HK-2 (cell line): ENCODE results near the gene SLC25A21.

Experiments
- DNase-seq: peaks from one replicate; pipeline ENCODE4 v3.0.0-alpha.2; 2018; ENCODE audit not compliant: unreplicated experiment

Gene SLC25A21

DNA sequence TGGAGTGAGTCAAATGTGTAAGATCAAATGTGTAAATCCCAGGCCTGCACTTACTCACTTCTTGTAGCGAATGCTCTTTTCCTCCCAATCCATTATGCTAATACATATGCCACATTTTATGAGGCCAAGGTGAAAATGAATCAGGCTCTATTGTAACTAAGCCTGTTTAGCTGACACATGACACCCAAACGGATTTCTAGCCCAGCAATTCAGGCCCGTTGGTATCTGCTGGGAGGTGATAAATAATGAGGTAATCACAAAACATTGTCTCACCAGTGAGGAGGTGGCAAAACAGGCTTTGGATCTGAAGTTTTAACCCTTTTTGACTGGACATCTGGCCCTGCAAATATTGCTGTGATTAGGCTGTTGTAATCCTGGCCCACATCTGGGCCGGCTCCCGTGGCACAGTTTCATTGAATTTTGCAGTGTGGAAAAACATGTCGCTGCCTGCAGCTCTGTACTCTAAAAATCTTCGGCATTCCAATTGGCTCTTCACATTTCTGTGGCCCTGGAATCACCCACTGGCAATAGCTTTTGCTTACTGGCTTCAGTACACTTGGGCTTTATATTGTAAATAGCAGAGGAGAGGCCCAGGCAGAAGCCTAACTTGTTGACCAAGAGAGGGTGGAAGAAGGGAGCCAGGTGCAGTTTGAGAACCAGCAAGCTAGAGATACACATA is 404.7 kb downstream of the SLC25A21 start:
- no peak for DNase-seq

DNA sequence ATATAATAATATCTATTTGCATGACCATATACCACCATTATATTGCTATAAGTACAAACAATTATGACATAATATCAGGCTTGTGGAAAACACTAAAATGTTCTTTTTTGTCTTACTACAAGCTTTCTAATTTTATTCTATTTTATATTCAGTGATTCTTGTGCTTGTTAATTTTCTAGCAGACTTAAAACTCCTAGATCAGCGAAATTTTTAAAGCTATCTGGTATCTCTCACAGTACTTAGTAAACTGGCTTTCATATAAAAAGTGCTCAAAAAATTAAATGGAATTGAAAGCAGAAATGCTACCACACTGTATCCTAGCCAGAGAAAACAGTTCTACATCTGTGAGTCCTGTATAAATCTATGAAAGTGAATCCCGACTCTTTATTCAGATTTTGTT is 405.4 kb downstream of the SLC25A21 start:
- DNase-seq = no peak

DNA sequence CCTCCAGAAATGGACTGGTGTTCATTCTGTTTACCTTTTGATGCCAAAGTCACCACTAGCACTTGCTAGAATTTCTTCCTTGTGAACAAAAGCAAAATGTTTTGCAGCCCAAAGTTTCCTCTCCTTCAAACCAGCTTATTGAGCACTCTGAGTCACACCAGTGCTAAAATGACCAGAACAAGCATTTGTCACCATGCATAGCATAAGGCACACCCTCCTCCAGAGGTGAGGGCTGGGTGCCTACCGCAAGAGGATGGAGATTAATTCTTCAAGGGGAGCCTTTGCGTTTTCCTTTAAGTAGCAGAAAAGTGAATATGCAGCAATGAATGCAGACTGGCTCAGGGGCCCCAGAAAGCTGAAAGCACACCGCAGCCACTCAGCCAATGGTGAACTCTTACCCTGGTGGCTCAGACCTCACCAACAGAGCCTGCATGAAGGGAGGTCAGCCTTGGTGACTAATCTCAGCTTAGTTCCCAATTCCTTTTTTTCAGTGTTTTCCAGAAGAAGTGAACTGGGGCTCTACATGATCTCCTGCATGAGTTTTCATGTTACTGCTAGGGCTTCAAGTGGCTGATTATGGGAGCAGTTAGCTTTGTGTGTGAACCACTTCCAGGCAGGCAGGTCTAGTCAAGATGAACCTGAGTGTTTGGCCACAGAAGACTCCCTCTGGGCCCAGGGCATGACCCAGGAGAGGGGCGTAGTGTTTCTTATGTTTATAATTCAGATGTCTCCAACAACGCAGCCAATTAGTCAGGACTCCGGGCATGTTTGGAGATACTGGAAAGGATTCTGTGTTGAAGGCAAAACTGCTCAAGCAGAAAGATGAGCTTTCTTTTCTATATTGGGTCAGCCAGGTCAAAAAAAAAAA is 414.4 kb downstream of the SLC25A21 start:
- no peak for DNase-seq

DNA sequence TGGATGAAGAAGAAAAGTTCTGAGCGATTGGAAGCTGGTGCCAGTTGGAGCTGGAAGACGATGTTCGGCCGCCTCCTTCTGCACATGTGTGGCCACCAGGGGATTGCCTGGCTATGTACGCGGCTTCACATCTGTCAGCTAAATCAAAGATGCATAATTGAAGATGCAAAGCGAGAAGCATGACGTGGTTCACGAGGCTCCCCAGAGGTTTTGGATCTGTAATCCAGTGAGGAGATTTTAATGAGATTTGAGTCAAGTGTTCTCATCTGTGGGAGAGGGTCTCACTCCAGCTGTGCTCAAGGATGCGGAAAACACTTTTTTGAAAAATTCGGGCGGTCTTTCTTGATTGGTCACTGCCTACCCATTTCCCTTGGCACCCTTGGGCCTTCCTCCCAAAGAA is 416.2 kb downstream of the SLC25A21 start:
- DNase-seq = no peak

DNA sequence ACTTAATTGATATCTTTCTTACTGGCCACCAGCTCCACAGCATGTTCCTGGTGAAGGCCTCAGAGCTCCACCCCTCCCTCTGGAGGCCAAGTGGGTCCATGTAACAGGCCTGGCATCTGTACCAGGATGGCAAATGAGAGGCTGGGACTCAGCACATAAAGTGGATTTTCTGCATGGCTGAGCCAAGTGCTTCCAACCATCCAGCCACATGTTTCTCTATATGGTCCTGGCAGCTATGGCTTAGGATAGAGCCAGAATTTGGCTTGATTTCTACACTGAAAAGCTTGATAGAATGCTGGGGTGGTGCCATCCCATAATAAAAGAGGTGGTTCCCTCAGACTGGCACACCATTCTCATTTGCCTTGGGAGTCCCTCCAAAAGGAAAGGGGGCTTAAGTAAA is 416.6 kb downstream of the SLC25A21 start:
- DNase-seq = no peak

DNA sequence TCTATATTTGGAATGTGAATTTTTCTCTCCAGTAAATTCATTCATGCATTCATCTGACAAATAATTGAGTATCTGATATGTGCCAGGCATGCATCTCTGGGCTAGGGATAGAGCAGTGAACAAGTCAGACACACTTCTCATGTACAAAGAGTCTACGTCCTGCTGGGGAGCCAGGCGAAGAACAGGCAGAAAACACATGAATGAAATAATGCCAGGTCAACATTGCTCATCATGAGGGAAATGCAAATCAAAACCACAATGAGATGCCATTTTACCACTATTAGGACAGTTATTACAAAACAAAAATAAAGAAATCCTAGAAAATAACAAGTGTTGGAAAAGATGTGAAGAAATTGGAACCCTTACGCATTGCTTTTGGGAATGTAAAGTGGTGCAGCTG is 420.5 kb downstream of the SLC25A21 start:
- DNase-seq = no peak

DNA sequence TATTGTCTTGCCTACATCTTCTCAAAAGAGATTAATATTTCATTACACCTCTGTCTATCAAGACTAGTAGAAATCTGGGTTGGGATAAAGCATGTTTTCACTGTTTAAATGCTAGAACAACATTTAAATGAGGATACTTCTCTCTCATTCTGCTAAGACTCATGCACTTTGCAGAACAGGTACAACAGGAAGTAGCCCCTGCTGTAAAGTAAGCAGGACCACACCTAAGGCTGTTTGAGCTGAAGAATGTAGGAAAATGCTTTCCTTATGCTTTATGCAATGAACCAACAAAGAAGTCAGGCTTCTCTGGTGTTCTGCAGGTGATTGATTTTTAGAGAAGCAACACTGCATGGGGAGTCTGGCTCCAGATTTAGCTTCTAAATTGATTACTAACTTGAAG is 421.3 kb downstream of the SLC25A21 start:
- DNase-seq = no peak

DNA sequence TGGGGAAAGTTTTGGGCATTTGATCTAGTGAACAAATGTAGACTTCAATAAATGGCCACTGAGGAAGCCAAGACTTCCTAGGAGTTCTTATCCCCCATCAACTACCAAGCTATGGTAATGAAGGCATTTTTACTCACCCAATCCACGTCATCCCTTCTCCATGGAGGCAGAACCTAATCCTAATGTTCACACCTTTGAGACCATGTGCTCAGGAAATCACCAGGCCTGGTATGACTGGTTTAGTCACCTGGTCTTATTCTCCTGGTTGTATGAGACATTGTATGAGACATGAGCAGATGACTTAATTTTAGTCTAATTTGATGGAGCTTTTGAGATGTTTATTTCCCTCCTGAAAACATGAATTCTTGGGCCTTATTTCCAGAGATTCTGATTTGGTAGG is 422.2 kb downstream of the SLC25A21 start:
- DNase-seq = no peak

DNA sequence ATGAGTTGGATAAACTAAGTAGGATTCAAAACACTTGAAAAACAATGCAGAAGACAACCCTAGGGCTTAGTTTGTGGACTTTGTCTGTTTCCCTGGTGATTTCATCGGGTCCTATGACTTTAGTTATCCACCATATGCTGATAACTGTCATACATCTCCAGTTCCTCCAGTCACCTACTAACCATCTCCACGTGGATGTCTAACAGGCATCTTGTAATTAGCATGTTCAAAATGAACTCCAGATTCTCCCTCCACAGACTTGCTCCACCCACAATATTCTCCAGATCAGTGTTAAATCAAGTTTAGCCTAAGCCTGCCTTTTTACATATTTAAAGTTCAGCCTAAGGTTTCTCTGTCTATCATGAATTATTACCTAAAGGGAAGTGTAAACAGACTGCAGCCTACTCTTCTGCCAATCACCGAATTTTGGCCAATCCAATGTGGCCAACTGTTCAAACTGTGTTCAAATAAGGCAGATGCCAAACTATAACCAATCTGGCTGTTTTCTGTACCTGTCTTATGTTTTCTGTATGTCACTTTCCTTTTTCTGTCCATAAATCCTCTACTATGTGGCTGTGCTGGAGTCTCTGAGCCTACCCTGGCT is 423.7 kb downstream of the SLC25A21 start:
- no peak for DNase-seq

DNA sequence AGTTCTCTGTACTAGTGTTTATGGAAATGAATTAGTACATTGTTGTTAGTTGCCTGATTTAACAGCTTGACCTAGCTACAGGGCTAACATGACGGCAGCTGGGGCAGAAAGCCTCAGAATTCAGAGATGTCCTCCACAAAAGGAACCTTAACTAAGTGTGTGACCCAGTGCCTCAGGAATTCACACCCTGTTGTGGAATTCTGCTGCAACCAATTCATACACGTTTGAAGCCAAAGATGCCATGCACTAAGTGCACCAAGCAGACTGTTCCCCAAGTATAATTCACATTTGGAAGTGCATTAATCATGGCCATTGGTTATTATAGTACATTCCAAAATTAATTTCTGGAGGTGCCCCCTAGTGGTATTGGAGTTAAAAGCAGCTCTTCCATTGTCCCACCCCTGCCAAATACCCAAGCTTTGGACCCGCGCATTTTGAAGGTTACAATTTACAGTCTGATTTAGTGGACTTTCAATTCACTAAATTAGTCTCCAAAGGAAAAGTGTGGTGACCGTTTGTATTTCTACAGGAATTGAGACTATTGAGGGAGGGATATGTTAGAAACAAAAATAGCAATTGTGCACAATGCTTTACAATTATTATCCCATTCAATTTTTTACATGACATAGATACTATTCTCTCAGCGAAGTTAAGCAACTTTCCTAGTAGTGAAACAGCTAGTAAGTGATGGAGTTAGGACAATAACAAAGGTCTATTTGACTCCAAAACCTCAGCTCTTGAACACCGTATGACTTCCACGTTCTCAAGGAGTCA is 424.8 kb downstream of the SLC25A21 start:
- no peak for DNase-seq

DNA sequence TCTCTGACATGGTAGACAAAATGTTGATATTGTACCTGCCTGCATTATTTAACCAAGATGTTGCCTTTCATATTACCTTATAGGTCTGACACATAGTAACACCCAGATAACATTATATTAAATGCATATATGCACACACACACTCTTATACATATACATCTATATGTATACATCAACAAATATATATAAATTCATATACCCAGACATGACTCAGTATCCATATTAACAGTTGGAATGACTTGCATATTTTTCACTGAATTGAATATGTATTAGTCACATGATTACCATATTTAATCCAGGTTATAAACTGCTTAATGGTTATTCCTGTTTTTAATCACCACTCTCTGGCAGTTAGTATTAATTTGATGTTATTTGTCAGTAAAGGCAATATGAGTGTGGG is 425.5 kb downstream of the SLC25A21 start:
- no peak for DNase-seq

DNA sequence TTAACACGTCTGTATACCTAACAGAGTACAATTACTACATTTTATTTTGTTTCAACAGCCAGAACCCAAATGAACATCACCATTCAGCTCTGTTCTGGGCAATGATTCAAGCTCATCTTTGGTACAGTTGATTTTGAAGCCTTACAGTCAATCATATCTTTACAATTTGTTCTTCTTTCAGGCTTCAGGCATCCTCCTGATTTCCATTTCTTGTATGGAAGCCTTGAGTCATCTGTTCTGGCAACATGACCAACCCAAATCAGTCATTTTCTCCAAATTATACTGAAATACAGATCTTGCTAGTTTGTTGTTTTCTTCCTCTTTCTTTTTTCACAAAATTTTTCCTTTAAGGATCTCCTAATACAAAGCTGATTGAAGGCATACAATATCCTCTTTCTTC is 430.5 kb downstream of the SLC25A21 start:
- DNase-seq = no peak

DNA sequence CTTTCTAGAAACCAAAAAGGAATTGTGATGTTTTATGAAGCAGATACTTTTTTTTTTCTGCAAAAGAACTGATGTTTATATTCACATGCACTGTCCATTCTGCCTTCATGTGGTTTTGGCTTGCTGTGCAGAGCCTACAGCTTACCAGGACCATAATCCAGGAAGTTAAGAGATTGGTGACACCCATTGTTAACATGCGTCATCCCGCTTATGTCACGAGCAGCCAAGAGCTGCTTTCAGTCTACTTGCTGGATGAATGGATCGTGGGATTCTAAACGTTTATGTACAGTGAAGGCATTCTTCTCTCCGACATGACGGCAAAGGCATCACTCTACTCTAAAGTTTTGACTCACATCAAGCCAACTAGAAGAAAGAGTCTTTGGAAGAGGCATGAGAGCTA is 434.1 kb downstream of the SLC25A21 start:
- DNase-seq = no peak

DNA sequence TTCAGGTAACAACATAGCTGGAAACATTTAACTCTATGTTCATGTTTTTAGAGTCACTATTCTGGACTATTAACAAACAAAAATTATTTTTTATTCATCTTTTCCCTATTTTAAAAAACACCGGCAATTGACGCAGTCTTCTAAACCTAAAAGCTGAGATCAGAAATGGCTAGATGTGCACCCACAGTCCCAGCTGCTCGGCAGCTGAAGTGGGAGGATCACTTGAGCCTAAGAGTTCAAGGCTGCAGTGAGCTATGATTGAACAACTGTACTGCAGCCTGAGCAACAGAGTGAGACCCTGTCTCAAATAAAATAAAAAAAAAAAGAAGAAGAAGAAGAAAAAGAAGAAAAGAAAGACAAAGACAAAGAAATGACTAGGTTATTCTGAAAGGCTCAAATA is 446.3 kb downstream of the SLC25A21 start:
- no peak for DNase-seq

DNA sequence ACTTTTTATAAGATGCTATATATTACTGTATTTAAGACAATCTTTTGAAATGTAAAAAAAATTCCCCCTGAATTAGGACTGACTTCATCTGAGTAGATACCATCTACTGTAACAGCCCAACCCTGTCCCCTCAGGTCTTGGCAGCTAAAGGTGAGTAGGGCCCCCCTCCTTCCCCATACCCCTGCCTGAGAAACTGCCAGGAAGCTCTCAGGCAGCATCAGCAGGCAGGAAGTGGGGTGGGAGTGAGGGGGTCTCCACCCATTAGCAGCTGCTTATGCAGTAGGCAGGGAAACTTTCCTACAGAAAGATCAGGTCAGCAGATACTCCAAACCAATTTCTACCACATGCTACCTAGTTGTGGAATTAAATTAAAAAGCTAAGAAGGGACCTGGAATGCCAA is 448.2 kb downstream of the SLC25A21 start:
- DNase-seq = no peak

DNA sequence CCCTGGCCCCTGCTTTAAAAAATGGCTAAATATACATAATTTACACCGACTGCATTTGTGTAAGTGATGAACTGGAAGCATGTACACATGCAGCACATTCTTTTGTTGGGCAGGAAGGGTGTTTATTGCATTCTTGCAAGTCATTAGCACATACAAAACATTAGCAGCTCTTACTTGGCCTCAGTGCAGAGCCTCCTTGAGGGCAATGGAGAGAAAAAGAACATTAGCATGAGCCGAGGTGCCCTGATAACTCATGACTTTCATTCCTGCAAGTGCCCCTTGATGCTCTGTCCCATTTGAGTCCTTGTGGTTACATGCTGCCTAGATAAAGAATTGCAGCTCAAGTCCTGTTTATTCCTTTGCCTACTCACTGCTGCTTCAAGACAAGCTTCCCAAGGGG is 448.9 kb downstream of the SLC25A21 start:
- no peak for DNase-seq

DNA sequence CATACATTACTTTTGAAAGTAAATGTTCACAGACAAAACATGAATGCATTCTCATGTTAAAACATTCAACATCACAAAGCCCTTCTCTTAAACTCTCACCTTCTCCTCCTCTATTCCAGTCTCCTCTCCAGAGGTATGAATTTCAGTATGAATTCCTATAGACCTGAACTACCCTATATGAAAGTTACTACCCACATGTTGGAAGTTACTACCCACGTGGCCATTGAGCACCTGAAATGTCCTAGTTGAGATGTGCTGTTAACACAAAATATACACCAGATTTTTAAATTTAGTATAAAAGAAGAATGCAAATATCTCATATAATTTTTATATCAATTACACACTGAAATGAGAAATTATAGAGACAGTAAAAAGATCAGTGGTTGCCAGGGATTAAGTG is 450.5 kb downstream of the SLC25A21 start:
- DNase-seq = no peak

DNA sequence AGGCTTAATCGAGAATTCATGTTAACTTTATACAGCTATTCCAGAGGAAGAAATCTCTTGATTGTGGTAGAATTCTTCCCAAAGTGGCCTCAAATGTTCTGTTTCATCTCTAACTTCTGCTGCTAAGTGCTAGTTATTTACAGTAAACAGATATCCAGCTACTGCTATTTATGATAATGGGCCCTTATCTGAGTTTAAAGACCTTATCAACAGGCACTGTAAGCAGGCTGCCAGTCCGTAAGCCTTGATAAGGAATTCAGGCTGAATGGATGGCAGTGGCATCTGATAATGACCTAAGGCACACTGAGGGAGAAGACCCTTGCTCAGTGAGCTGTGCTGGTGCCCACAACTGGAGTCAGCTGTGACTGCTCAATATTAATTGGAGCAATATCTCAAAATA is 451.7 kb downstream of the SLC25A21 start:
- DNase-seq = no peak

DNA sequence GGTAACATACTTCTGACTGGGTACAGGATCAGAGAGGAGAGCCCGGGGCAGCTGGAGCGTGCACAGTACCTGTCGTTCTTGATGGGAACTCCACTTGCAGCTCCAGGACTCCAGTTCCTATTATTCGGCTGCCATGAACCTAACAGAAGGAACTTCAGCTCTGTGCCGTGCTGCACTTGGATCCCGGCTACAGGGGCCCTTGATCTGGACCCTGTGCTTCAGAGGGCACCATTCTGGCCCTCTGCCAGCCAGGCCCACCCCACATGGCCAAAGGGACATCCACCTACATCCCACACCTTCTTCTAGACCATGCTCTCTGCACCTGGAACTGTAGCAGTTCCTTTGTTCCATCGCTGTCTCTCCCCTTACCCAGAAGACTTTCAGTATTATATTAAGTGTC is 452.6 kb downstream of the SLC25A21 start:
- no peak for DNase-seq

DNA sequence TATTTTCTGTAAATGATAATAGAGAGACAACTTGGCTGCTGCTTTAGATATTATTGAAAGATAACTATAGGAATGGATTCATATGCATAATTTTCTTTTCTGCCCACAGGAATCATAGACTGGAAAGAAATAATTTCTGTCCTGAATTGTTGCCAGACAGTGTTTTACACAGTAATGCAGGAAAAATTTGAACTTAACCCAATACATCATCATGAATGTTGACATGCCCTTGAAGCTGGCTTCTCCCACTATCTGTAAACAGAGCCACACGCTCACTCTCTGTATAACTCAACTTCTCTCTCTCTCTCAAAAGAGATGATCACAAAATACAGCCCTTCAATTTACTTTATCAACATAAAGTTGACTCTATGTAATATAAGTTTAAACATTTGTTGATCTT is 454.2 kb downstream of the SLC25A21 start:
- DNase-seq = no peak

DNA sequence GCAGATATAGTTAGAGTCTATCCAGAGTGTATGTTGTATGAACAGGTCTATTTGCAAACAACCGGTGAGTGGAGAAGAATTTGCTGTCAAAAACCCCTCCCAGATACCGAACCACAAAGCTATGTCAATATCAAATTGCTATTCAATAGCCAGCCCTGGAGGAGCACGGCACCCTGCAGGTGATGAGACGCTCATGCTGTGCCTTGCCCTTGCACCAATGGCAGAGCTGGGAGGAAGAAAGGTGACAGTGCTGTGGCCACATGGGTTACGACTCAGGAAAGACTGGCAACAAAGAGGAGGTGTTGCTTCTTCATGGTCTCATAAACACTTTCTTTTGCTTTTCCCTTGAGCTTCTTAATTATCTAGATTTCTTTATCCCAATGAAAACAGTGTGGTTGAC is 455.0 kb downstream of the SLC25A21 start:
- no peak for DNase-seq

DNA sequence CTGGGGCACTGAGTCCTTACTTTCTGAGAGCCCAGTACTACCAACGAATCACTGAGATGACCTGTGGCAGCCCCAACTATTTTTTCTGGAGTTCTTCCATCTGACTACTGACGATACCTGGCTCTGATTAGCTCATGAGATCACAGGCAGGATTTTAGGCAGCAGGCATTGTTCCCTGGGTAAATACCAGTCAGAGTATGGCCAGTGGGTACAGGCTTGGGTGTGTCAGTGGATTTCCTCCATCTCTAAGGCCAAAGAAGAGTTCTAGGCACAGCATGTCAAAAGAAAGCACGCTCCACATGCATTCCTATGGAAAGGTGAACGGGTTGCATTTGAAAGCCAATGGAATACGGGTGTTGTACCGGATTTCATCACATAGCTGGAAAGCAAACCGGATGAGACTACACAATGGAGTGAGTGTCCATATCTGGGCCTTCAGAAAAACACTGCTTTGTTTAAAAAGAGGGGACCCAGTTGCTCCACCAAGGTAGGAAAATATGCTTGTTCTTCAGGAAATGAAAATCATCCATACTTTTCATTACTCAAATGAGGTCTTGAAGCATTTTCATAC is 455.7 kb downstream of the SLC25A21 start:
- no peak for DNase-seq
